ENCODE results near the gene CCDC87. TPM values are rescaled to one million over a fixed set of nuclear protein-coding genes. Genes with fewer than 3 reads are reported as not detected.
"Not testable (repeated sequence)": the region's sequence is repeated elsewhere in the genome, so short reads cannot be mapped to it uniquely, and the experiment has no call there.

Gene CCDC87
- not detected for total RNA-seq

- H3K9ac ChIP-seq (ENCODE audit: low read depth in 1 of 3, low read length in 3 of 3): peak within 1 kb of the TSS; percentile 88 to 97 (median 92)
- H3K27ac ChIP-seq (ENCODE audit: low read depth, low read length): peak within 1 kb of the TSS; percentile 81
- H3K4me3 ChIP-seq (ENCODE audit: low read length in 3 of 3): peak within 1 kb of the TSS; percentile 86 to 95 (median 88)
- peaks cover 0 to 2% (median 0%) of the 10 kb centered on the region in 3 donors for H3K36me3 ChIP-seq (ENCODE audit: control insufficient read depth in 3 of 3, insufficient read depth in 3 of 3, low read length in 3 of 3)
- peaks cover 19 to 27% (median 22%) of the 10 kb centered on the region in 3 donors for H3K4me1 ChIP-seq (ENCODE audit: control insufficient read depth in 3 of 3, insufficient read depth in 3 of 3, low read length in 3 of 3)
- H3K27me3 ChIP-seq (ENCODE audit: control insufficient read depth in 3 of 3, insufficient read depth in 3 of 3, low read length in 3 of 3): no peaks in the 10 kb centered on the region
- no peaks in the 10 kb centered on the region for H3K9me3 ChIP-seq (ENCODE audit: control insufficient read depth in 3 of 3, low read length in 3 of 3)
Observed at GRCh38 chr11:66592457-66593302, at the start of gene CCDC87, which contains the start of gene CCS. Gene CCDC87, minus strand, starts transcription at chr11:66593063. Its CDS starts 48 bp downstream, at chr11:66593015. Gene CCS, plus strand, starts transcription at chr11:66593185. Its CDS starts 77 bp downstream, at chr11:66593262.

GRCh38 chr11:66641834-66642233 lies 49.0 kb upstream of the CCDC87 start:
- Histone ChIP-seq H3K27me3 (ENCODE audit: control insufficient read depth in 3 of 3, insufficient read depth in 3 of 3, low read length in 3 of 3) (no peaks in the 10 kb centered on the region), H3K4me1 (ENCODE audit: control insufficient read depth in 3 of 3, insufficient read depth in 3 of 3, low read length in 3 of 3) (peaks cover 79 to 87% (median 82%) of the 10 kb centered on the region in 3 donors), H3K9ac (ENCODE audit: low read depth in 1 of 3, low read length in 3 of 3) (peak overlapping the region in 2 of 3 donors; percentile 2 to 58), H3K27ac (ENCODE audit: low read depth, low read length) (no peak overlapping the region), H3K36me3 (ENCODE audit: control insufficient read depth in 3 of 3, insufficient read depth in 3 of 3, low read length in 3 of 3) (peaks cover 12 to 47% (median 42%) of the 10 kb centered on the region in 3 donors), H3K9me3 (ENCODE audit: control insufficient read depth in 3 of 3, low read length in 3 of 3) (no peaks in the 10 kb centered on the region), H3K4me3 (ENCODE audit: low read length in 3 of 3) (peak overlapping the region; percentile 0 to 99 (median 61))

- H3K9ac ChIP-seq (ENCODE audit: low read depth in 1 of 3, low read length in 3 of 3): peak overlapping the region in 2 of 3 donors; percentile 40 to 96
- H3K27me3 ChIP-seq (ENCODE audit: control insufficient read depth in 3 of 3, insufficient read depth in 3 of 3, low read length in 3 of 3); H3K9me3 ChIP-seq (ENCODE audit: control insufficient read depth in 3 of 3, low read length in 3 of 3); H3K27ac ChIP-seq (ENCODE audit: low read depth, low read length): not testable (repeated sequence)
- H3K4me1 ChIP-seq (ENCODE audit: control insufficient read depth in 3 of 3, insufficient read depth in 3 of 3, low read length in 3 of 3): peaks cover 65 to 70% (median 70%) of the 10 kb centered on the region in 3 donors
- H3K4me3 ChIP-seq (ENCODE audit: low read length in 3 of 3): peak overlapping the region; percentile 93 to 99 (median 96)
- peaks cover 12 to 29% (median 28%) of the 10 kb centered on the region in 3 donors for H3K36me3 ChIP-seq (ENCODE audit: control insufficient read depth in 3 of 3, insufficient read depth in 3 of 3, low read length in 3 of 3)
Observed at GRCh38 chr11:66639814-66640340, 47.0 kb upstream of the CCDC87 start.

GRCh38 chr11:66639066-66639813 lies 46.4 kb upstream of the CCDC87 start:
- Histone ChIP-seq H3K36me3 (ENCODE audit: control insufficient read depth in 3 of 3, insufficient read depth in 3 of 3, low read length in 3 of 3) (peaks cover 12 to 26% (median 22%) of the 10 kb centered on the region in 3 donors), H3K9ac (ENCODE audit: low read depth in 1 of 3, low read length in 3 of 3) (peak overlapping the region; percentile 95 to 97 (median 96)), H3K4me1 (ENCODE audit: control insufficient read depth in 3 of 3, insufficient read depth in 3 of 3, low read length in 3 of 3) (peaks cover 59 to 64% (median 63%) of the 10 kb centered on the region in 3 donors)

GRCh38 chr11:66638177-66639065 lies 45.6 kb upstream of the CCDC87 start, which contains the start of gene RBM4:
Gene RBM4, plus strand, starts transcription at chr11:66638703. Its CDS starts 1,009 bp downstream, at chr11:66639712.
- H3K4me1 ChIP-seq (ENCODE audit: control insufficient read depth in 3 of 3, insufficient read depth in 3 of 3, low read length in 3 of 3): peaks cover 50 to 56% (median 55%) of the 10 kb centered on the region in 3 donors
- peaks cover 5 to 18% (median 14%) of the 10 kb centered on the region in 3 donors for H3K36me3 ChIP-seq (ENCODE audit: control insufficient read depth in 3 of 3, insufficient read depth in 3 of 3, low read length in 3 of 3)
- no peaks in the 10 kb centered on the region for H3K9me3 ChIP-seq (ENCODE audit: control insufficient read depth in 3 of 3, low read length in 3 of 3)
- H3K27ac ChIP-seq (ENCODE audit: low read depth, low read length): peak within 1 kb of the TSS; percentile 96
- peak within 1 kb of the TSS; percentile 95 to 97 (median 96) for H3K9ac ChIP-seq (ENCODE audit: low read depth in 1 of 3, low read length in 3 of 3)
- no peaks in the 10 kb centered on the region for H3K27me3 ChIP-seq (ENCODE audit: control insufficient read depth in 3 of 3, insufficient read depth in 3 of 3, low read length in 3 of 3)
- peak within 1 kb of the TSS; percentile 93 to 99 (median 96) for H3K4me3 ChIP-seq (ENCODE audit: low read length in 3 of 3)

More at GRCh38 chr11:66639066-66639813, 46.4 kb upstream of the CCDC87 start:
- no peaks in the 10 kb centered on the region for H3K27me3 ChIP-seq (ENCODE audit: control insufficient read depth in 3 of 3, insufficient read depth in 3 of 3, low read length in 3 of 3)
- H3K27ac ChIP-seq (ENCODE audit: low read depth, low read length): peak overlapping the region; percentile 96
- H3K4me3 ChIP-seq (ENCODE audit: low read length in 3 of 3): peak overlapping the region; percentile 93 to 99 (median 96)
- H3K9me3 ChIP-seq (ENCODE audit: control insufficient read depth in 3 of 3, low read length in 3 of 3): no peaks in the 10 kb centered on the region

- Histone ChIP-seq H3K4me3 (ENCODE audit: low read length in 3 of 3) (peak overlapping the region; percentile 80 to 85 (median 84)), H3K9ac (ENCODE audit: low read depth in 1 of 3, low read length in 3 of 3) (peak overlapping the region; percentile 81 to 90 (median 89))
Observed at GRCh38 chr11:66637557-66638176, 44.8 kb upstream of the CCDC87 start.

GRCh38 chr11:66636411-66636810 lies 43.5 kb upstream of the CCDC87 start:
- no peak overlapping the region for H3K27ac ChIP-seq (ENCODE audit: low read depth, low read length)
- no peak overlapping the region for H3K9ac ChIP-seq (ENCODE audit: low read depth in 1 of 3, low read length in 3 of 3)
- H3K4me1 ChIP-seq (ENCODE audit: control insufficient read depth in 3 of 3, insufficient read depth in 3 of 3, low read length in 3 of 3): peaks cover 32 to 42% (median 41%) of the 10 kb centered on the region in 3 donors
- no peaks in the 10 kb centered on the region for H3K27me3 ChIP-seq (ENCODE audit: control insufficient read depth in 3 of 3, insufficient read depth in 3 of 3, low read length in 3 of 3)
- H3K36me3 ChIP-seq (ENCODE audit: control insufficient read depth in 3 of 3, insufficient read depth in 3 of 3, low read length in 3 of 3): peaks cover 3 to 11% (median 7%) of the 10 kb centered on the region in 3 donors
- no peak overlapping the region for H3K4me3 ChIP-seq (ENCODE audit: low read length in 3 of 3)
- no peaks in the 10 kb centered on the region for H3K9me3 ChIP-seq (ENCODE audit: control insufficient read depth in 3 of 3, low read length in 3 of 3)

More at GRCh38 chr11:66637557-66638176, 44.8 kb upstream of the CCDC87 start:
- Histone ChIP-seq H3K27ac (ENCODE audit: low read depth, low read length) (peak overlapping the region; percentile 79), H3K27me3 (ENCODE audit: control insufficient read depth in 3 of 3, insufficient read depth in 3 of 3, low read length in 3 of 3) (no peaks in the 10 kb centered on the region), H3K36me3 (ENCODE audit: control insufficient read depth in 3 of 3, insufficient read depth in 3 of 3, low read length in 3 of 3) (peaks cover 3 to 13% (median 9%) of the 10 kb centered on the region in 3 donors), H3K4me1 (ENCODE audit: control insufficient read depth in 3 of 3, insufficient read depth in 3 of 3, low read length in 3 of 3) (peaks cover 44 to 48% (median 48%) of the 10 kb centered on the region in 3 donors), H3K9me3 (ENCODE audit: control insufficient read depth in 3 of 3, low read length in 3 of 3) (no peaks in the 10 kb centered on the region)

- H3K27me3 ChIP-seq (ENCODE audit: control insufficient read depth in 3 of 3, insufficient read depth in 3 of 3, low read length in 3 of 3): no peaks in the 10 kb centered on the region
- peaks cover 8 to 21% (median 16%) of the 10 kb centered on the region in 3 donors for H3K36me3 ChIP-seq (ENCODE audit: control insufficient read depth in 3 of 3, insufficient read depth in 3 of 3, low read length in 3 of 3)
- H3K4me1 ChIP-seq (ENCODE audit: control insufficient read depth in 3 of 3, insufficient read depth in 3 of 3, low read length in 3 of 3): peaks cover 10 to 16% (median 14%) of the 10 kb centered on the region in 3 donors
- H3K4me3 ChIP-seq (ENCODE audit: low read length in 3 of 3): no peak overlapping the region
- H3K9me3 ChIP-seq (ENCODE audit: control insufficient read depth in 3 of 3, low read length in 3 of 3): no peaks in the 10 kb centered on the region
- H3K27ac ChIP-seq (ENCODE audit: low read depth, low read length): no peak overlapping the region
- H3K9ac ChIP-seq (ENCODE audit: low read depth in 1 of 3, low read length in 3 of 3): no peak overlapping the region
Observed at GRCh38 chr11:66632952-66633351, 40.1 kb upstream of the CCDC87 start.

All from skeletal muscle tissue (tissue), 4 donors.